Lower leg skin (tissue), 3 donors: Measurements from ENCODE around the gene RNF168.

ENCODE experiments used
- CTCF ChIP-seq, 3 donors: fragments of 450-650 bp; IDR thresholded peaks; one replicate each; pipeline ENCODE4 v1.5.1; 2016; ENCODE audit warnings: antibody characterized with exemption in 3 of 3, mild to moderate bottlenecking in 3 of 3, moderate library complexity in 2 of 3
- POLR2A ChIP-seq, 2 donors: fragments of 450-650 bp; IDR thresholded peaks; one replicate each; pipeline ENCODE4 v1.6.1; 2016 to 2017; ENCODE audit warnings: antibody characterized with exemption in 2 of 2, mild to moderate bottlenecking in 1 of 2, moderate library complexity in 1 of 2

GRCh38 chr3:196454935-196455334 lies 48.6 kb downstream of the RNF168 start:
- TF ChIP-seq CTCF (IDR thresholded peaks at IDR 0.05) (no peak), POLR2A (IDR thresholded peaks at IDR 0.05) (no peak)
